Stimulated activated CD8-positive, alpha-beta memory T cell treated with anti-CD3 and anti-CD28 coated beads, Interleukin-7, amount 100 ng/mL, for 48 hours (primary cell): ENCODE measurements around the gene RAVER2.
"Not testable (repeated sequence)": the region's sequence is repeated elsewhere in the genome, so short reads cannot be mapped to it uniquely, and the experiment has no call there.

ENCODE experiments used
- DNase-seq, 2 donors: peaks; one replicate each; pipeline ENCODE4 v3.0.0-alpha.2; 2020; ENCODE audit warnings: low read depth in 1 of 2; ENCODE audit errors: extremely low read depth in 1 of 2

RAVER2 gene

DNA sequence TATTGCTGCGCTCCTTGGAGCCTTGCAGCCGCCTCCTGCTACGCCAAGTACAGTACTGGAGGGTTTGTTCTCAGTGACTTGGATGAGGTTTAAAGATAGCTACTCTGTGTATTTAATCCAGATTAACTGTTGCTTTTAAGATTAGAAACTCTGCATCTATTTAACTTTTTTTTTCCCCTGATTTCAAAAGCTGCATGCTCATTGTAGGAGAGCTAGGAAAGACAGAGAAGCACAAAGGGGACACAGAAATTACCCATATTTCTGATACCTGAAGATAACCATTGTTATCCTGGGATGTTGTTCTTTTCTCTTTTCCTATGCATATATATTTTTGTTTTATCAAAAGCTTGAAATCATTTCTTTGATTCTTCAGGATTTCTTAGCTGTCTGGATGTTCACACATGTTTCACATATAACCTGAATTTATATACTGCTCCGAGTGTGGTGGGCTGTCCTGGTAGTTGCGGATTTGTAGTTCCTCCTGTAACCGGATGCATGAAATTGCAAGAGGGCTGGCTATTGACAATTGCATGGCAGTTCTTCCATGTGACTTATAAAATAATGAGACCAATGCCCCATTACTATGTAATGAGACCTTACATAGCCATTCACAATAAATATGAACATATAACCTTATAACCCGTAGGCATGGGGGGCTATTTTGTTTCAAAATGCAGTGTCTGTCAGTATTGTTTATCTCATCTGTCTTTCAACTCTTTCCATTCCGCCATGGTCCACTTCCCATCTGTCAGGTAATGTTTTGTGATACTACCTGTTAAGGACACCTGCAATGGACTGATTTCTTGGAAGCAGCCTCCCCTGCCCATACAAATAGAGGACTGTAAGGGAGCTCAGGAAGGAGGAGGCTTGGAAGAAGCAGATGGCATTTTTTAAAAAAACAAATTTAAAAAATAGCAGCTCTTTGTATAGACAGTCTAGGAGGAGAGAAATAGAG lies 1.4 kb downstream of the RAVER2 start:
- no peak for DNase-seq

DNA sequence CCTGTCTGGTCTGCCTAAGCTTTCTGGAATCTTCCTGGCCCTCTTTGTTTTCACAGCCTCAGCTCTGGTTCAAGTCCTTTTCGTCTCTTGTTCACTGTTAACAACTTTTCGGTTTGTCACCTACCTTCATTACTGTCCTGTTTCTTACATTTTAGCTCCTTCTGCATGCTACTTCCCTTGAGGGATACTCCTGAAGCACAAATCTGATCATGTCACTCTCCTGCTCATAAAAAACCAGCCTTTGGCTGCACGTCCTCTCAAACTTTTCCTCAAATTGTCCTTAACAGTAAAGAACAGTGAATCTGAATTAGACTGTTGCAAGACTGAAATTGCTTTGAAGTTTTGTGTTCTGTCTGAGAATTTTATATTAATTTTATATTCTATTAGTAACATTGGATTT lies 3.3 kb downstream of the RAVER2 start:
- DNase-seq = no peak

DNA sequence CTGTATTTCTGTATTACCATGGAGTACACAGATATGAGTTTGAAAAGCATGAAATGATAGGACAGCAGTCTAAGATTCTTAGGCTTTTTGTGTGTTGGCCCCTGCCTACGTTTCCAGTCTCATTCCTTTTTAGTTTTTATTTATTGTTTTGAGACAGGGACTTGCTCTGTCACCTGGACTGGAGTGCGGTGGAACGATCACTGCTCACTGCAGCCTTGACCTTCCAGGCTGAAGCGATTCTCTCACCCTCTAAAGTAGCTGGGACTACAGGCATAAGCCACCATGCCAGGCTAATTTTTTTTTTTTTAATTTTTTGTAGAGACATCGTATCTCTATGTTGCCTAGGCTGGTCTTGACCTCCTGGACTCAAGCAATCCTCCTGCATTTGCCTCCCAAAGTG lies 3.8 kb downstream of the RAVER2 start:
- no peak for DNase-seq

DNA sequence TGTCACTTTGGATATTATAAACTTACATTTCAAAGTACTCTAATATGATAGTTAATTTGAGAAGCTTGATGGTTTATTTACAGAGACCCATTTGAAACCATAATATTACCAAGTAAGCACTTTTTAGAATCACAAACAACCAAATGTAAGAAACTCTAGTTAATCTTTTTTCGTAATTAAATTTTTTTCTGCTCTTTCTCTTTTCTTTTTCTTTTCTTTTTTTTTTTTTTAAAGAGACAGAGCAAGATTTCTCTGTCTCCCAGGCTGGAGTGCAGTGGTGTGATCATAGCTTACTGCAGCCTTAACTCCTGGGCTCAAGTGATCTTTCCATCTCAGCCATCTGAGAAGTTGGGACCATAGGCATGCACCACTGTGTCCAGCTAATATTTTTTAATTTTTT lies 5.2 kb downstream of the RAVER2 start:
- DNase-seq = no peak

DNA sequence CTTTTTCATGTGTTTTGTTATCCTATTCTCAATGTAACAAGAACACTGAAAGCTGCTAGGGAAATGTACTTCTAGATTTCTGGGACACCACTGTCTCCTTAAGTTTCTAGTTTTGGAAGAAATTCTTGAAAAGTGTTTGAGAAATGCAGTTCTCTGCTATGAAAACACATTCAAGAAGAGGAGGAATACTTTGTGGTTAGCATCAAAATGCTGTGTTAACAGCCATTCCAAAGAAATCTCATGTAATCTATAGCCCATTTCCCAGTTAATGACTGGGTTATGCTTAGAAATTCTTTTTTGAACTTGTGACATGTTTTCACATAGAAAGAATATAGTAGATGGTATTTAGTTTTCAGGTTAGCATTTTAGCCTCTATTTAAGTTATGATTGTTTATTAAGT lies 6.0 kb downstream of the RAVER2 start:
- no peak for DNase-seq

DNA sequence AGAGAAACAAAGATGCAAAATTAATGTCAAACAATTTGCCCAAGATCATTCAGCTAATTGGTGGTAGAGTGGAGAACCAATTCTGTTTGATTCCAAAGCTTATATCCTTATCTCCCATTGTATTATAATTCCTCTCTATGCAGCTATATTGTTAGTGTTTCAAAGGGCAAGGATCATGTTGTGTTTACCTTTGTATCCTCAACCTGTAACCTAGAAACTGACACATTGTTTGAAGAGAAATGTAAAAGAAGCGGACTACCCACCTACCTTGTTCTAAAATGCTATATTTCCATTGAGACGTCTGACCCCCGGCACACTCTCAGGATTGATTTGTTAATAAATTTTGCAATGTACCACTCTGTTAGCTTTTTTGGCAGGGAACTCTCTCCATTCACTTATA lies 9.3 kb downstream of the RAVER2 start:
- no peak for DNase-seq

DNA sequence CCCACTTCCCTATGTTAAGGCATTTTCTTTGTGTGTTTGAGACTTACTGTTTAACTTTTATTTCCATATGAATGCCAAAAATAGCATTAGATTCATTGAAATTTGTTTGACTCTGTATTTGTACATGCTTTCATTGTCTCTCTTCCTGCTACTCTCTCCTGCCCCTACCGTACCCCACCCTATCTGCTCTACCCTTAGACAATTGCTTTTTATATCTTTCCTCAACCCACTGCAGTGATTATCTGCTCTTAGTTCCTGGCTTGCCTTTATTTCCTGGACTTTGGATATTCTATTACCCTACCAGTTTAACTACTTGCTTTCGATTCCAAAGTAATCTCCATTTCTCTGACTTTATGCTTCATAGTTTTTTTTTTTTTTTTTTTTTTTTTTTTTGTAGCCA lies 10.5 kb downstream of the RAVER2 start:
- DNase-seq = no peak

DNA sequence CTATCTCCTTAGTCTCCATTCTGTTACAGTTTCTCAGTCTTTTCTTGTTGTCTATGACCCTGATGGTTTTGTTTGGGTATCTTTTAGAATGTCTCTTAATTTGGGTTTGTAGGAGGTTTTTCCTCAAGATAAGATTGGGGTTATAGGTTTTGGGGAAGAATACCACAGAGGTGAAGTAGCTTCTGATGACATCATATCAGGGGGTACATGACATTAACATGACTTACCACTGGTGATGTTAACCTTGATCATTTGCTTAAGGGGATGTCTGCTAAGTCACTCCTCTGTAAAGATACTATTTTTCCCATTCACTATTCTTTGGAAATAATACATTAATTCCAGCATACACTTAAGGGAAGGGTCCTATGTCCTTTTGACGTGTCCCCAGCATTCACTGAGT lies 11.9 kb downstream of the RAVER2 start:
- DNase-seq = no peak

DNA sequence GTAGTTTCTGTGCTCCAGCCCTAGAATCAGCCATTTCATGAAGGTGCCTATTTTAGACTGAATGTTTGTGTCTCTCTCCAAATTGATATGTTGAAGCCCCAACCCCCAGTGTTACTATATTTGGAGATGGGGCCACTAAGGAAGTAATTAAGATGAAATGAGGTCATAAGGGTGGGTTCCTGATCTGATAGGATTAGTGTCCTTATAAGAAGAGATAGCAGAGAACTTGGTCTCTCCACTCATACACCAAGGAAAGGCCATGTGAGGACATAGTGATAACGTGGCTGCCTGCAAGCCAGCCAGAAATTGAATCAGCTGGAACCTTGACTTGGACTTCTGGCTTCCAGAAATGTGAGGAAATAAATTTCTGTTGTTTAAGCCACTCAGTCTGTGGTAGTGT lies 12.3 kb downstream of the RAVER2 start:
- no peak for DNase-seq

DNA sequence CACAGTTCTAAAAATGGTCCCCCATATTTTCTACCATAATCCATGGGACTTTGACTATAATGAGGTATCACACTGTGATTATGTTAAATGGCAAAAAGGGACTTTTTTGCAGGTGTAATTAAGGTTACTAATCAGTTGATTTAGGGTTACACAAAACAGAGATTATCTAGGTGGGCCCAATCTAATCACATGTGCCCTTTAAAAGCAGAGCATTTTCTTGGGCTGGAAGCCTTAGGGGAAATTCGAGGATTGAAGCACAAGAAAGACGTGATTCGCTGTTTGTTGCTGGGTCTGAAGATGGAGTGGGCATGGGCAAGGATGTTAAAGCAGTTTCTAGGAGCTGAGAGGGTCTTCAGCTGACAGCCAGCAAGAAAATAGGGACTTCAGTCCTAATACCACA lies 13.4 kb downstream of the RAVER2 start:
- DNase-seq = no peak

DNA sequence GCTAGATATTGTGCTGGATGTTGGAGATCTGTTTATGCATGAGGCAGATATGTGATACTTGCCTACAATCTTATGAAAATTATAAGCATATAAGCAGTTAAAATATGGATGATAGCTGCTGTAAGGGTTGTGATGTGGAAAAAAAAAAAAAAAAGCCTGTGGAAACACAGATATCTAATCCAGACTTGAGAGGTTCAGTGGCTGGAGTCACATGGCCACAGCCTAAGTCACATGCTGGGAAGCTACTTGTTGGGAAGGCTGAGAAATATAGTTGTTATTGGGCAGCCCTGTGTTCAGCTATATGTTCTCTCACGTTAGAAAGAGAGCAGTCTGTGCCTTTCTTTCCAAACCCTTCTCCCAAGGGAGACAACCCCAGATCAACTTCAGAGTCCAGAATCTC lies 15.1 kb downstream of the RAVER2 start:
- DNase-seq = no peak

DNA sequence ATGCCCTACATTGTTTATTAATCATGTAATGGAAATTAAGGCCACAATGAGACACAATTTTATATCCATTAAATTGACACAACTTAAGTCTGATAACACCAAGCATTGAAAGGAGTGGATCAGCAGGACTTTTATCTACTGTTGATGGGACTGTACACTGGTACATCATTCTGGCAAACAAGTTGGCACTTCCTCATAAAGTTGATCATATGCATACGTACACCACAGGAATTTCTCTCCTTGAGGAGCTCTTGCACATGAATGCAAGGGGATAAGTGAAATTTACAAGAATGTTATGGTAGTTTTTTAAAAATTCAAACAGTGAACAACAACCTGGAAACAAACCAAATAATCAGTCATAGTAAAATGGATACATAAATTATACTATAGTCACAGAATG lies 20.1 kb downstream of the RAVER2 start:
- no peak for DNase-seq

DNA sequence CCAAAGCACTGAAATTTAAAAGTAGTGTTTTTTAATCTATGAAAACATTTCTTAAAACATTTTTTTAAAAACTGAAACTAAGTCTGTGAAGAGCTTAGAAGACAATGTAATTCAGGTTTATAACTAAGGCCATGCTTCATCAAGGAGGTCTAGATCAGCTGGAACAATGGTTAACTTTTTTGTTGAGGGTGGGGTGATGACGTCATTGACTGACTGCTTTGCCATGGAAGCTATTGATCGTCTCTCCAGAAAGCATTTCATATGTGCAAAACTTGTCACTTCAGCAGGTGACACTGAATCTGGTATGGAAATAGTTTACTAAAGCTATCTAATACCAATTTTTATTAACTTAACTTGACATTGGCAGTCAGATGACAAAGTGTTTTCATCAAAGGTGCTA lies 21.0 kb downstream of the RAVER2 start:
- no peak for DNase-seq

DNA sequence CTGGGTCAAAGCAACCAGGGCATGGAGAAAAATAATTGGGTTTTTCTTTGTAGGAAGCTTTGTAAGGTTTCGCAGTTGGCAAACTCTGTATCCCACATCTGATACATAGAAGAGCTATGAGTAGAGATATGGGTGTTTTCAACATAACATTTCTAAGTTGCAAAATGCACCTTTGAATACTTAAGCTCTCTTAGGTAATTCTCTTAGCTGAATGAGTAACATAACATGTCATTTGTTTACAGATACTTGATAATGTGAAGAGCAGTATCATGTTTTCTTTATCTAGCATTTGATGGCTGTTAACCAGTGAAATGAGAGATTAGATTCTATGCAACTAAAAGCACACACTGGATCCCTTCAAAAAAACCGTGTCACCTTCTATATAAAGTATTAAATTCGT lies 21.6 kb downstream of the RAVER2 start:
- no peak for DNase-seq

DNA sequence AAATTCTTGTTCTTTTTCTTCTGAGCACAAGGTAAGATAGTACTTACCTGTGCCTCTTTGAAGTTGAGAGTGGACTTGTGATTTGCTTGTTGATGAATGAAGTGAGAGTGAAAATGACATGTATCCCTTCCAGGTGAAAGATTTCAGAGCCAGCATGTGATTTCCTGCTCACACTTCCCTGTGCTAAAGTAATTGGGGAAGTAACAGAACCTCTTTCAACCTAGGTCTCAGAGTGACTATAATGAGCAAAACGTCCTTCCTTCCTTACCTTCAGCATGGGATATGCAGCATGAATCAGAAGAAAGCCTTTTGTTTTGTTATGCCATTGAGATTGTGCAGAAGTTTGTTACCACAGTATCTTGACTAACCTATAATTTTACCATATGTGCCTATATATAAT lies 24.6 kb downstream of the RAVER2 start:
- no peak for DNase-seq

DNA sequence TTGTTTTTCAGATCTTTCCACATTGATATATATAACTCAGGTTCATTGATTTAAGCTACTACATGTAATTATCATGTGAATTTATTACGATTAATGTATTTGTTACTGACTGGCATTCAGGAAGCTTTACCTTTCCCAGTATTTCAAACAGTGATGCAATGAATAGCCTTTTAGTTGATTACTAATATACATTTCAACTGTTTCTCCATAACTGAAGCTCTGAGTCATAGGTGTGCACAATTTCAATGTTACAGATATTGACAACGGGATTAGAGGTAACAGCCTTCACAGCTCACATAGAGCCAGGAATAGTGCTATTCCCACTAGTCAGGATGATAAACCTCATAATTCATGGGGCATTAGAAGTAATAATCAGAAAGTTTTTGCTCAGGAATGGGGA lies 25.1 kb downstream of the RAVER2 start:
- DNase-seq = no peak

DNA sequence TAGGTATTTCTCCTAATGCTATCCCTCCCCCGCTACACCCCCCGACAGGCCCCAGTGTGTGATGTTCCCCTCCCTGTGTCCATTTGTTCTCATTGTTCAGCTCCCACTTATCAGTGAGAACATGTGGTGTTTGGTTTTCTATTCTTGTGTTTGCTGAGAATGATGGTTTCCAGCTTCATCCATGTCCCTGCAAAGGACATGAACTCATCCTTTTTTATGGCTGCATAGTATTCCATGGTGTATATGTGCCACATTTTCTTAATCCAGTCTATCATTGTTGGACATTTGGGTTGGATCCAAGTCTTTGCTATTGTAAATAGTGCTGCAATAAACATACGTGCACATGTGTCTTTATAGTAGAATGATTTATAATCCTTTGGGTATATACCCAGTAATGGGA lies 28.4 kb downstream of the RAVER2 start:
- DNase-seq = not testable (repeated sequence)

DNA sequence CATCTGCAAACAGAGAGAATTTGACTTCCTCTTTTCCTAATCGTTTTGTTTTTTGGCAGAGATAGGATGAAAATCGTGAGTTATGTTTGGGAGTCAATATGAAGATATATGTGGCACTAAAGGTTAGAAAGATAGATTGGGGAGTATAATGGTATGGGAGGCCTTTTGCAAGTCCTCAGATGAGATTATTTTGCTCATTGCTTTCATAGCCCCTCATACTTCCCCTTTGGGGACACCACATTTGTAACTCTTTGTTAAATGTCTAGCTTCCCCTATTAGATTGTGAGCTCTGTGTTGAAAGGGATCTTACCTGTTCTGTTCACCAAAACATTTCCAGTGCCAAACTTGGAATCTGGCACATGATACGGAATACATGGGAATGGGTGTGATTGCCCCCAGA lies 30.2 kb downstream of the RAVER2 start:
- no peak for DNase-seq

DNA sequence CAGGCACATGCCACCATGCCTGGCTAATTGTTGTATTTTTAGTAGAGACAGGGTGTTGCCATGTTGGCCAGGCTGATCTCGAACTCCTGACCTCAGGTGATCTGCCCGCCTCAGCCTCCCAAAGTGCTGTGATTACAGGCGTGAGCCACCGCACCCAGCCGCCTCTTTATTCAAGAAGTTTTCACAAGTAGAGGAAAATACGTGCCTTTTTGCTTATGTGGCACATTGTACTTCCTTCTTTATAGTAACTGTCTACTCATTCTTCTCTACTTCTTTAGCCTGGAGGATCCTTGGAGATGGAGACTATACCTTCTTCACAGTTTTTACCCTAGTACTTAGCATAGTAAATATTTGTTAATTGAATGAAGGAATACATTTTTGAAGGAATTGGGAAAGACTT lies 37.2 kb downstream of the RAVER2 start:
- not testable (repeated sequence) for DNase-seq

DNA sequence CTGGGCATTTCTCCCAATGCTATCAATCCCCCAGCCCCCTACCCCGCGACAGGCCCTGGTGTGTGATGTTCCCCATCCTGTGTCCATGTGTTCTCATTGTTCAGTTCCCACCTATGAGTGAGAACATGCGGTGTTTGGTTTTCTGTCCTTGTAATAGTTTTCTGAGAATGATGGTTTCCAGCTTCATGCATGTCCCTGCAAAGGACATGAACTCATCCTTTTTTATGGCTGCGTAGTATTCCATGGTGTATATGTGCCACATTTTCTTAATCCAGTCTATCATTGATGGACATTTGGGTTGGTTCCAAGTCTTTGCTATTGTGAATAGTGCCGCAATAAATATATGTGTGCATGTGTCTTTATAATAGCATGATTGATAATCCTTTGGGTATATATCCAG lies 38.0 kb downstream of the RAVER2 start:
- not testable (repeated sequence) for DNase-seq

DNA sequence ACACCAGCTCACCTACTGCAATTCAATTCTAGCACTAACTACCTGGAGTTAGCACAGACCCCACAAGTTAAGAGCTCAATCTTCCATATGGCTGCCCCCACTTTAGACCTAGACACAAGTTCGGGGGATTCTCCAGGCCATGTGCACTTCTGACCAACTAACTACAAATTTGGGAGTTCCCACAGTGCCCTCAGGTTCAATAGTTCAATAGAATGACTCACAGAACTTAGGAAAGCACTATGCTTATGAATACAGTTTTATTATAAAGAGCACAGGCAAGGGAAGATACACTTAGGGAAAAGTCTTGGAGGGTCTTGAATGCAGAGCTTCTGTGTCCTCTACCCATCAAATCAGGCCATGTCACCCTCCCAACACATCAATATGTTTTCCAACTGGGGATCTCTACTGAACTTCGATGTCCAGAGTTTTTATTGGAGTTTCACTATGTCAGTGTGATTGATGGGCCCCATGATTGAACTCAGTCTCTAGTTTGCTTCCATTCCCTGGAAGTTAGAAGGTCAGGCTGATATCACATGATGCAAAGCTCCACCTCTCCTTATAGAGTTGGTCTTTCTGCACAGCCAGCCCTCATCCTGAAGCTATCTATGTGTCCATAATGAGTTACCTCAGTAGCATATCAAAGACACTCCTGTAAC lies 46.1 kb downstream of the RAVER2 start:
- DNase-seq = no peak

DNA sequence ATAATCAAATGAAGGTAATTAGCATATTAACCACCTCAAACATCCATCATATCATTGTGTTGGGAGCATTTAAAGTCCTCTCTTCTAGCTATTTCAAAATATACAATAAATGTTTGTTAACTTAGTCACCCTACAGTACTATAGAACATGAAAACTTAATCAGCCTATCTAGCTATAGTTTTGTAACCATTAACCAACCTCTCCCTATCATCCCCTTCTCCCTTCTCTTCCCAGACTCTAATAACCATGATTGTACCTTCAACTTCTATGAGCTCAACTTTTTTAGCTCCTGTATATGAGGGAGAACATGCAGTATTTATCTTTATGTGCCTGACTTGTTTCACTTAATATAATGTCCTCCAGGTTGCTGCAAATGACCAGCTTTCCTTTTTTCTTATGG lies 54.0 kb downstream of the RAVER2 start:
- no peak for DNase-seq
